ENCODE results near the gene PYM1. TPM values are rescaled to one million over a fixed set of nuclear protein-coding genes. Genes with fewer than 3 reads are reported as not detected.

PYM1 gene
- total RNA-seq, 1 experiment from 2014 or later = 58.9 TPM

- Histone ChIP-seq H3T11ph (ENCODE audit: low read length) (no peak overlapping the region), H4K8ac (replicated peaks; ENCODE audit: insufficient read length, low read depth, low read length) (no peak overlapping the region), H3K4ac (ENCODE audit: low read depth, low read length) (no peak overlapping the region), H2BK15ac (ENCODE audit: low read depth, low read length) (no peak overlapping the region), H3K9ac (ENCODE audit: extremely low read depth, insufficient read length, low read length) (no peak overlapping the region), H3K27me3 (ENCODE audit: insufficient read depth, low read length) (peaks cover 4% of the 10 kb centered on the region; the same call in 1 of the 2 replicates), H2BK120ac (ENCODE audit: low read depth, low read length, poor library complexity, severe bottlenecking) (no peak overlapping the region), H4K20me1 (ENCODE audit: control insufficient read depth, insufficient read depth, insufficient read length) (no peaks in the 10 kb centered on the region), H3K14ac (ENCODE audit: insufficient read depth, low read length) (no peak overlapping the region), H2BK12ac (ENCODE audit: insufficient read length, low read depth, low read length) (no peak overlapping the region), H2BK5ac (ENCODE audit: insufficient read length, low read length) (no peak overlapping the region), H4K91ac (ENCODE audit: insufficient read length, low read depth, low read length) (no peak overlapping the region), H3K18ac (ENCODE audit: insufficient read length, low read depth, low read length) (no peak overlapping the region), H3K23ac (ENCODE audit: insufficient read length, low read depth, low read length) (no peak overlapping the region), H2AK5ac (ENCODE audit: insufficient read length, low read length) (no peak overlapping the region), H4K5ac (ENCODE audit: insufficient read length, low read depth, low read length) (no peak overlapping the region), H3K4me2 (ENCODE audit: insufficient read depth, insufficient read length, low read length) (no peak overlapping the region), H3K23me2 (ENCODE audit: insufficient read length, low read depth, low read length, poor library complexity, severe bottlenecking) (peaks cover 15% of the 10 kb centered on the region), H3K79me1 (ENCODE audit: insufficient read depth, low read depth, low read length, poor library complexity, severe bottlenecking) (no peaks in the 10 kb centered on the region), H3K27ac (ENCODE audit: insufficient read length, low read depth, low read length) (no peak overlapping the region), H3K4me1 (ENCODE audit: insufficient read depth, low read length) (peaks cover 5% of the 10 kb centered on the region; the same call in 1 of the 2 replicates), H2AFZ (ENCODE audit: low read length) (no peak overlapping the region), H3K79me2 (ENCODE audit: insufficient read depth, low read length) (no peaks in the 10 kb centered on the region), H3K9me3 (ENCODE audit: control insufficient read depth, low read depth, low read length) (no peaks in the 10 kb centered on the region), H2BK20ac (ENCODE audit: low read depth, low read length, poor library complexity, severe bottlenecking) (no peak overlapping the region), H3K56ac (ENCODE audit: insufficient read length, low read depth, low read length) (no peak overlapping the region)
- Mint-ChIP-seq H3K27me3 (ENCODE audit: low read depth) (peaks cover 32% of the 10 kb centered on the region), H3K4me3 (no peak overlapping the region; a peak in 1 of 5 replicates), H3K9me3 (no peaks in the 10 kb centered on the region; a peak in 1 of 5 replicates), H3K27ac (no peak overlapping the region), H3K4me1 (peaks cover 27 to 32% of the 10 kb centered on the region in 2 experiments), H3K36me3 (ENCODE audit: insufficient read depth in 1 of 3, low read depth in 3 of 3) (no peaks in the 10 kb centered on the region; a peak in 1 of 7 replicates)
- TF ChIP-seq CTCF (conservative IDR thresholded peaks at IDR 0.05) = no peak
- WGBS (ENCODE audit: extremely low coverage, insufficient read length, low lambda C conversion rate) = no CpG with 5 or more reads among the region's 1 CpG
- no peak for DNase-seq
These were observed 6.4 kb upstream of the PYM1 start for GRCh38 chr12:55933799-55934742.
